WI38 (cell line): ENCODE results near the gene IFIT5.
A peak's percentile ranks its signal among the peaks of the same experiment; 100 is the strongest.
"Not testable (repeated sequence)": the region's sequence is repeated elsewhere in the genome, so short reads cannot be mapped to it uniquely, and the experiment has no call there.

Source experiments
- H3K4me3 ChIP-seq: 2 replicates; pipeline ENCODE4 v1.5.1; 2011; ENCODE audit warnings: low read depth, mild to moderate bottlenecking, control low read depth, low read length
- CTCF ChIP-seq: IDR thresholded peaks from 2 replicates; pipeline ENCODE4 v1.5.1; 2012; ENCODE audit warnings: low read depth, mild to moderate bottlenecking, control low read depth, low read length

IFIT5 gene

GRCh38 chr10:89426230-89426868 is 12.0 kb downstream of the IFIT5 start:
- H3K4me3 ChIP-seq, result no peak overlapping the region
- TF ChIP-seq CTCF, result peak; percentile 54

- no peak overlapping the region for H3K4me3 ChIP-seq
- no peak for TF ChIP-seq CTCF
Measured at GRCh38 chr10:89427629-89428028, 13.3 kb downstream of the IFIT5 start.

- H3K4me3 ChIP-seq, result no peak overlapping the region
- TF ChIP-seq CTCF, result no peak
Measured at GRCh38 chr10:89428877-89429276, 14.5 kb downstream of the IFIT5 start.

GRCh38 chr10:89431977-89432376 is 17.6 kb downstream of the IFIT5 start:
- no peak overlapping the region for H3K4me3 ChIP-seq
- no peak for TF ChIP-seq CTCF

- no peak for TF ChIP-seq CTCF
- no peak overlapping the region for H3K4me3 ChIP-seq
Measured at GRCh38 chr10:89438525-89438924, 24.2 kb downstream of the IFIT5 start.

- TF ChIP-seq CTCF, result no peak
Measured at GRCh38 chr10:89440226-89441009, 26.1 kb downstream of the IFIT5 start.

GRCh38 chr10:89442289-89442688 is 27.9 kb downstream of the IFIT5 start:
- no peak for TF ChIP-seq CTCF

More at GRCh38 chr10:89440226-89441009, 26.1 kb downstream of the IFIT5 start:
- H3K4me3 ChIP-seq, result no peak overlapping the region

GRCh38 chr10:89444819-89445218 is 30.5 kb downstream of the IFIT5 start:
- not testable (repeated sequence) for H3K4me3 ChIP-seq

More at GRCh38 chr10:89442289-89442688, 27.9 kb downstream of the IFIT5 start:
- no peak overlapping the region for H3K4me3 ChIP-seq
